ENCODE data around the gene BEAN1. TPM values are rescaled to one million over a fixed set of nuclear protein-coding genes. Genes with fewer than 3 reads are reported as not detected.
A peak's percentile ranks its signal among the peaks of the same experiment; 100 is the strongest.

The BEAN1 gene
- total RNA-seq, 1 experiment from 2014 or later: not detected

- peaks cover 19% of the 10 kb centered on the region for H3K36me3 ChIP-seq
- H3K9me3 ChIP-seq (replicated peaks): no peaks in the 10 kb centered on the region
- DNase-seq (ENCODE audit: low read depth in 1 of 2, low spot score in 2 of 2): peak; percentile 88 to 92
- peak overlapping the region; percentile 40 for H3K27ac ChIP-seq
- no peak overlapping the region for H3K4me3 ChIP-seq
- H3K4me1 ChIP-seq (replicated peaks): peaks cover 61% of the 10 kb centered on the region
- H3K27me3 ChIP-seq (replicated peaks): no peaks in the 10 kb centered on the region
These were observed 88.8 kb downstream of the BEAN1 start for GRCh38 chr16:66515596-66516508.

- Histone ChIP-seq H3K9me3 (replicated peaks) (no peaks in the 10 kb centered on the region), H3K36me3 (peaks cover 12% of the 10 kb centered on the region), H3K27me3 (replicated peaks) (no peaks in the 10 kb centered on the region), H3K27ac (peak overlapping the region; percentile 40), H3K4me1 (replicated peaks) (peaks cover 57% of the 10 kb centered on the region), H3K4me3 (no peak overlapping the region)
- DNase-seq (ENCODE audit: low read depth in 1 of 2, low spot score in 2 of 2): no peak
These were observed 89.4 kb downstream of the BEAN1 start for GRCh38 chr16:66516509-66516807.

GRCh38 chr16:66516808-66517585 lies 89.9 kb downstream of the BEAN1 start:
- peaks cover 10% of the 10 kb centered on the region for H3K36me3 ChIP-seq
- no peaks in the 10 kb centered on the region for H3K9me3 ChIP-seq (replicated peaks)
- H3K27me3 ChIP-seq (replicated peaks): no peaks in the 10 kb centered on the region
- H3K4me1 ChIP-seq (replicated peaks): peaks cover 56% of the 10 kb centered on the region
- peak; percentile 97 to 99 for DNase-seq (ENCODE audit: low read depth in 1 of 2, low spot score in 2 of 2)
- peak overlapping the region; percentile 0; the same call in 1 of the 2 replicates for H3K4me3 ChIP-seq
- H3K27ac ChIP-seq: peak overlapping the region; percentile 87

- H3K36me3 ChIP-seq: 0 out of 2 replicates have a peak, but pooled peaks cover 10% of the 10 kb centered on the region
- DNase-seq (ENCODE audit: low read depth in 1 of 2, low spot score in 2 of 2): peak in 1 of 2 experiments; percentile 42
- no peak overlapping the region for H3K4me3 ChIP-seq
- no peaks in the 10 kb centered on the region for H3K9me3 ChIP-seq (replicated peaks)
- H3K4me1 ChIP-seq (replicated peaks): peaks cover 54% of the 10 kb centered on the region
- H3K27me3 ChIP-seq (replicated peaks): no peaks in the 10 kb centered on the region
- H3K27ac ChIP-seq: peak overlapping the region; percentile 87
These were observed 90.6 kb downstream of the BEAN1 start for GRCh38 chr16:66517586-66518263.

GRCh38 chr16:66519482-66520373 lies 92.6 kb downstream of the BEAN1 start:
- H3K27ac ChIP-seq: no peak overlapping the region
- 0 out of 2 replicates have a peak, but pooled peaks cover 13% of the 10 kb centered on the region for H3K36me3 ChIP-seq
- H3K4me1 ChIP-seq (replicated peaks): peaks cover 41% of the 10 kb centered on the region
- no peaks in the 10 kb centered on the region for H3K9me3 ChIP-seq (replicated peaks)
- H3K4me3 ChIP-seq: no peak overlapping the region
- no peaks in the 10 kb centered on the region for H3K27me3 ChIP-seq (replicated peaks)
- DNase-seq (ENCODE audit: low read depth in 1 of 2, low spot score in 2 of 2): peak in 1 of 2 experiments; percentile 30

GRCh38 chr16:66520406-66521170 lies 93.5 kb downstream of the BEAN1 start:
- Histone ChIP-seq H3K9me3 (replicated peaks) (no peaks in the 10 kb centered on the region), H3K27ac (no peak overlapping the region), H3K36me3 (peaks cover 20% of the 10 kb centered on the region; the same call in 1 of the 2 replicates), H3K27me3 (replicated peaks) (no peaks in the 10 kb centered on the region), H3K4me3 (no peak overlapping the region), H3K4me1 (replicated peaks) (peaks cover 33% of the 10 kb centered on the region)
- no peak for DNase-seq (ENCODE audit: low read depth in 1 of 2, low spot score in 2 of 2)

GRCh38 chr16:66521252-66521713 lies 94.2 kb downstream of the BEAN1 start:
- Histone ChIP-seq H3K27me3 (replicated peaks) (no peaks in the 10 kb centered on the region), H3K36me3 (peaks cover 26% of the 10 kb centered on the region), H3K4me3 (no peak overlapping the region), H3K27ac (no peak overlapping the region), H3K4me1 (replicated peaks) (peaks cover 26% of the 10 kb centered on the region), H3K9me3 (replicated peaks) (no peaks in the 10 kb centered on the region)
- no peak for DNase-seq (ENCODE audit: low read depth in 1 of 2, low spot score in 2 of 2)

- H3K27ac ChIP-seq: no peak overlapping the region
These were observed 95.1 kb downstream of the BEAN1 start for GRCh38 chr16:66521951-66522771.

GRCh38 chr16:66522816-66523590 lies 95.9 kb downstream of the BEAN1 start:
- Histone ChIP-seq H3K4me1 (replicated peaks) (peaks cover 11% of the 10 kb centered on the region), H3K9me3 (replicated peaks) (no peaks in the 10 kb centered on the region), H3K27ac (no peak overlapping the region), H3K27me3 (replicated peaks) (no peaks in the 10 kb centered on the region), H3K4me3 (no peak overlapping the region), H3K36me3 (peaks cover 29% of the 10 kb centered on the region)
- DNase-seq (ENCODE audit: low read depth in 1 of 2, low spot score in 2 of 2): peak in 1 of 2 experiments; percentile 15

More at GRCh38 chr16:66521951-66522771, 95.1 kb downstream of the BEAN1 start:
- Histone ChIP-seq H3K36me3 (peaks cover 30% of the 10 kb centered on the region), H3K4me3 (no peak overlapping the region), H3K4me1 (replicated peaks) (peaks cover 19% of the 10 kb centered on the region), H3K27me3 (replicated peaks) (no peaks in the 10 kb centered on the region), H3K9me3 (replicated peaks) (no peaks in the 10 kb centered on the region)
- DNase-seq (ENCODE audit: low read depth in 1 of 2, low spot score in 2 of 2): peak in 1 of 2 experiments; percentile 48

GRCh38 chr16:66523861-66524354 lies 96.8 kb downstream of the BEAN1 start:
- Histone ChIP-seq H3K27me3 (replicated peaks) (no peaks in the 10 kb centered on the region), H3K27ac (no peak overlapping the region), H3K36me3 (peaks cover 38% of the 10 kb centered on the region), H3K4me3 (no peak overlapping the region), H3K9me3 (replicated peaks) (no peaks in the 10 kb centered on the region), H3K4me1 (replicated peaks) (peaks cover 10% of the 10 kb centered on the region)
- DNase-seq (ENCODE audit: low read depth in 1 of 2, low spot score in 2 of 2): peak in 1 of 2 experiments; percentile 13

Measured in SJSA1 (cell line).